IPS-11a (cell line): Measurements from ENCODE around the gene ADNP.
"Not testable (repeated sequence)": the region's sequence is repeated elsewhere in the genome, so short reads cannot be mapped to it uniquely, and the experiment has no call there.

Experiments used
- H3K4me3 ChIP-seq: one replicate; pipeline ENCODE4 v1.5.1; 2013; ENCODE audit warnings: low read depth, low read length, control low read depth

The ADNP gene

GRCh38 chr20:50931306-50932015 is at the start of gene ADNP:
Gene ADNP (minus strand): TSS chr20:50931437. CDS start chr20:50903996, 27,441 bp downstream.
- peak within 1 kb of the TSS; percentile 91 for H3K4me3 ChIP-seq

GRCh38 chr20:50980071-50980681 is 48.9 kb upstream of the ADNP start:
- H3K4me3 ChIP-seq = no peak overlapping the region

- not testable (repeated sequence) for H3K4me3 ChIP-seq
Observed at GRCh38 chr20:50978533-50978932, 47.3 kb upstream of the ADNP start.

GRCh38 chr20:50977066-50978021 is 46.1 kb upstream of the ADNP start:
- H3K4me3 ChIP-seq = no peak overlapping the region

GRCh38 chr20:50975701-50976330 is 44.6 kb upstream of the ADNP start:
- no peak overlapping the region for H3K4me3 ChIP-seq

GRCh38 chr20:50969912-50970311 is 38.7 kb upstream of the ADNP start:
- H3K4me3 ChIP-seq = no peak overlapping the region

- H3K4me3 ChIP-seq = no peak overlapping the region
Observed at GRCh38 chr20:50969435-50969834, 38.2 kb upstream of the ADNP start.

GRCh38 chr20:50968289-50968688 is 37.1 kb upstream of the ADNP start:
- no peak overlapping the region for H3K4me3 ChIP-seq

GRCh38 chr20:50967586-50967985 is 36.3 kb upstream of the ADNP start:
- no peak overlapping the region for H3K4me3 ChIP-seq

GRCh38 chr20:50959543-50960126 is 28.4 kb upstream of the ADNP start:
- peak overlapping the region; percentile 99 for H3K4me3 ChIP-seq

- H3K4me3 ChIP-seq = peak within 1 kb of the TSS; percentile 99
Observed at GRCh38 chr20:50958615-50959542, 27.6 kb upstream of the ADNP start, which contains the start of gene MOCS3. Gene MOCS3 (plus strand): TSS chr20:50958818. CDS start chr20:50958843, 25 bp downstream.

- H3K4me3 ChIP-seq = peak within 1 kb of the TSS; percentile 99
Observed at GRCh38 chr20:50957798-50958614, 26.8 kb upstream of the ADNP start, which contains the start of gene DPM1. Gene DPM1 (minus strand): TSS chr20:50958532. CDS start chr20:50958523, 9 bp downstream.

GRCh38 chr20:50957276-50957675 is 26.0 kb upstream of the ADNP start:
- peak overlapping the region; percentile 99 for H3K4me3 ChIP-seq

GRCh38 chr20:50953821-50954220 is 22.6 kb upstream of the ADNP start:
- H3K4me3 ChIP-seq = no peak overlapping the region

GRCh38 chr20:50953196-50953595 is 22.0 kb upstream of the ADNP start:
- H3K4me3 ChIP-seq = no peak overlapping the region

- no peak overlapping the region for H3K4me3 ChIP-seq
Observed at GRCh38 chr20:50948132-50948785, 17.0 kb upstream of the ADNP start.

GRCh38 chr20:50943069-50943468 is 11.8 kb upstream of the ADNP start:
- no peak overlapping the region for H3K4me3 ChIP-seq

- H3K4me3 ChIP-seq = no peak overlapping the region
Observed at GRCh38 chr20:50933589-50933988, 2.4 kb upstream of the ADNP start.
